GM18511 (cell line): ENCODE results near the gene THRAP3.
"Not testable (repeated sequence)": the region's sequence is repeated elsewhere in the genome, so short reads cannot be mapped to it uniquely, and the experiment has no call there.

Source experiments
- ATAC-seq: cut with Tn5 transposase; IDR thresholded peaks from one replicate; pipeline ENCODE4 v1.9.1; 2021; ENCODE audit warnings: mild to moderate bottlenecking, moderate library complexity; ENCODE audit not compliant: unreplicated experiment

THRAP3 gene

GRCh38 chr1:36206323-36206858 is 17.9 kb upstream of the THRAP3 start:
- ATAC-seq, result no peak

DNA sequence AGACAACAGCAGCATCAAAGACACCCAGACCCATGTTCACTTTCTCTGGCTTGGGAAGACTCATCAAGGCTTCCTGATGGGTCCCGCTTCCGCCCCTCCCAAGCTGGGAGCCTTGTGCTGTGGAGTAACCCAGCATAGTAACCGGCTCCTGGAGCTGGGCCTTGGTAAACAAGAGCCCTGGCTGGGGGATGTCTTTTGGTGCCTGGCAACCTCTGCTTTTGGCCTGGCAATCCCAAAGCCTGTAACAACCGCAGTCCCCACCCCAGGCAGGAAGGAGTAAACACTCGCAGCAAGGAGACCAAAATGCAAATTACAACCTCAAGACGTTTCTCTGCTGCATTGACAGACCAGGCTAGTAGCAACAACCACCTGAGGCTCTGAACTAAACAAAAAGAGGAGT is 16.9 kb upstream of the THRAP3 start:
- no peak for ATAC-seq

DNA sequence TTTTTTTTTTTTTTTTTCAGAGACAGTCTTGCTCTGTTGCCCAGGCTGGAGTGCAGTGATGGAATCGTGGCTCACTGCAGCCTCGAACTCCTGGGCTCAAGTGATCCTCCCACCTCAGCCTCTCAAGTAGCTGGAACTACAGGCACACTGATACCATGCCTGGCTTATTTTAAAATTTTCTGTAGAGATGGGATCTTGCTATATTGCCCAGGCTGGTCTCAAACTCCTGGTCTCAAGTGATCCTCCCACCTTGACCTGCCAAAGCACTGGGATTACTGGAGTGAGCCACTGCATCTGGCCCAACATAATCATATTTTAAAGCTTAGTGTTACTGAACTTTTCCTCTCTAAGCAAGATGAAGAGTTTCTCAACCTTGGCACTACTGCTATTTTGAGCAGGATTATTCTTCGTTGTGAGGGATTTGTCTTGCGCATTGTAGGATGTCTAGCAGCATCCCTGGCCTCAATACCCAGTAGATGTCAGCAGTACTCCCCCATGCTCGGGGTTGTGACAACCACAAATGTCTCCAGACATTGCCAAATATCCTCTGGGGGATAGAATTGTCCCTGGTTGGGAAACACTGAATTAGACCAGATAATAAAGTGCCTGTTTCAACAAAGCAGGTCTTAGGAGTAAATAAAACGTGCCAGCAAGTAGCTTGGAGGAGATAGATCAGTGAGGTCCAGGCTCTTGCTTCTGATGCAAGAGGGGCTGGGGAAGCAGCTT is 15.1 kb upstream of the THRAP3 start:
- no peak for ATAC-seq

- no peak for ATAC-seq
These were observed 12.9 kb upstream of the THRAP3 start for GRCh38 chr1:36211307-36211706.

DNA sequence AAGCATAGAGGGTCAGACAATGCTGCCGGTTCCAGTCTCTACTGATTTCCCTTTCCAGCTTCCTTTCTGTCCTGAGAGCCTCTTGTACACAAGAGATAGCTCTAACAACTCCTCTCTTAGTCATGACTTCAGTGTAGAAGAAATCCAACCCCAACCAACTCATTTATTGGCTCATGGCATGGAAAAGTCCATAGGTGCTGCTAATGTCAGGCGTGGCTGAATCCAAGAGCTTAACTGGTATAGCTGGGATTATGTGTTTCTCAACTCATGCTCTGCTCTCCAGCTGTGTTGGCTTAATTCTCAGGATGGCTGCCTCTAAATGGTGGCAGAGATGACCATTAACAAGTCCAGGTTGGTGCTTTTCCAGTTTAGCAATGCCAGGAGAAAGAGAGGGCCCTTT is 12.4 kb upstream of the THRAP3 start:
- no peak for ATAC-seq

- ATAC-seq, result no peak
These were observed 11.5 kb upstream of the THRAP3 start for GRCh38 chr1:36212782-36213181.

- ATAC-seq, result no peak
These were observed 6.6 kb upstream of the THRAP3 start for GRCh38 chr1:36217670-36218069.

DNA sequence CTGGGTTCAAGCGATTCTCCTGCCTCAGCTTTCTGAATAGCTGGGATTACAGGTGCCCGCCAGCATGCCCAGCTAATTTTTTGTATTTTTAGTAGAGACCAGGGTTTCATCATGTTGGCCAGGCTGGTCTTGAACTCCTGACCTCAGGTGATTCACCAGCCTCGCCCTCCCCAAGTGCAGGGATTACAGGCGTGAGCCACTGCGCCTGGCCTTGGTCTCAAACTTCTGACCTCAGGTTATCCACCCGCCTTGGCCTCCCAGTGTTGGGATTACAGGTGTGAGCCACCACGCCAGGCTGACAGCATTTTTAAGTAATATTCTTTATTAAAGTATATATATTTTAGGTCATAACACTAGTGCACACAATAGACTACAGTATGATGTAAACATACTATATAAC is 2.3 kb upstream of the THRAP3 start:
- ATAC-seq, result not testable (repeated sequence)

GRCh38 chr1:36222481-36223380 is 1.5 kb upstream of the THRAP3 start:
- no peak for ATAC-seq

GRCh38 chr1:36223381-36223995 is 755 bp upstream of the THRAP3 start:
- ATAC-seq, result peak; percentile 16

- ATAC-seq, result peak; percentile 64
These were observed 467 bp downstream of the THRAP3 start for GRCh38 chr1:36224537-36225282.

DNA sequence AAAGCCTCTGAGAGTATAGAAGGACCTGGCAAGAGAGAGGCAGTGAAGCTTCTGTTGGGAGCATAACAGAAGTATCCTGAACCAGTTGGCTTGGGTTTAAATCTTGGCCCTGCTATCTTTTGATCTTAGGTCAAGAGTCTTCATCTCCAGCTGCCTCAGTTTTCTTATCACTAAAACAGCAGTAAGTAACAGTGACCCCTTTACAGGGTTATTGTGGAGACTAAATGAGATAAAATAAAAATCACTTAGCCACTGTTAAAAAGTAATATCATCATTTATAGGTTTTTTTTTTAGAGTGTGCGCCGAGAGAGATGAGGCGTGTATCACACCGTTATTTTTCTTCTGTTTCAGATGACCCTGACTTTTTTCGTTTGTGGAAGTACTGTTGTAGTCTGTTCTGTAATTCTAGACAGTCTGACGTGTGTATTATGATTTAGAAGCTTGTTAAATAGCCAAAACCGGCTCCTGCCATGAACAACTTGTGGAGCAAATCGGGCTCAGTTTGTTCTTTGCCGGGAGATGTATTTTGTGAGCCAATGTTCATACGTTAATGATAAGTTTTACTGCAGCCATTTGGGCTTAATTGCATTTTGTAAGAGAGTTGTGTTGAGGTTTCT is 1.1 kb downstream of the THRAP3 start:
- ATAC-seq, result no peak

DNA sequence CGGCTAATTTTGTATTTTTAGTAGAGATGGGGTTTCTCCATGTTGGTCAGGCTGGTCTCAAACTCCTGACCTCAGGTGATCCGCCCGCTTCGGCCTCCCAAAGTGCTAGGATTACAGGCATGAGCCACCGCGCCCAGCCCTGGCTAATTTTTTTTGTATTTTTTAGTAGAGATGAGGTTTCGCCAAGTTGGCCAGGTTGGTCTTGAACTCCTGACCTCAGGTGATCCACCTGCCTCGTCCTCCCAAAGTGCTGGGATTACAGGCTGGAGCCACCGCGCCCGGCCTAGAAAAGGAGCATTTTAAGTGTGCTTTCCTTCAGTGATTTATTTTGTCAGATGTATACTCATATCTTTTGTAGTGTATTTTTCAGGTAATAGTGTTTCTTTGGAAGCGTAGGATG is 6.0 kb downstream of the THRAP3 start:
- not testable (repeated sequence) for ATAC-seq

- ATAC-seq, result no peak
These were observed 6.9 kb downstream of the THRAP3 start for GRCh38 chr1:36231191-36231590.

DNA sequence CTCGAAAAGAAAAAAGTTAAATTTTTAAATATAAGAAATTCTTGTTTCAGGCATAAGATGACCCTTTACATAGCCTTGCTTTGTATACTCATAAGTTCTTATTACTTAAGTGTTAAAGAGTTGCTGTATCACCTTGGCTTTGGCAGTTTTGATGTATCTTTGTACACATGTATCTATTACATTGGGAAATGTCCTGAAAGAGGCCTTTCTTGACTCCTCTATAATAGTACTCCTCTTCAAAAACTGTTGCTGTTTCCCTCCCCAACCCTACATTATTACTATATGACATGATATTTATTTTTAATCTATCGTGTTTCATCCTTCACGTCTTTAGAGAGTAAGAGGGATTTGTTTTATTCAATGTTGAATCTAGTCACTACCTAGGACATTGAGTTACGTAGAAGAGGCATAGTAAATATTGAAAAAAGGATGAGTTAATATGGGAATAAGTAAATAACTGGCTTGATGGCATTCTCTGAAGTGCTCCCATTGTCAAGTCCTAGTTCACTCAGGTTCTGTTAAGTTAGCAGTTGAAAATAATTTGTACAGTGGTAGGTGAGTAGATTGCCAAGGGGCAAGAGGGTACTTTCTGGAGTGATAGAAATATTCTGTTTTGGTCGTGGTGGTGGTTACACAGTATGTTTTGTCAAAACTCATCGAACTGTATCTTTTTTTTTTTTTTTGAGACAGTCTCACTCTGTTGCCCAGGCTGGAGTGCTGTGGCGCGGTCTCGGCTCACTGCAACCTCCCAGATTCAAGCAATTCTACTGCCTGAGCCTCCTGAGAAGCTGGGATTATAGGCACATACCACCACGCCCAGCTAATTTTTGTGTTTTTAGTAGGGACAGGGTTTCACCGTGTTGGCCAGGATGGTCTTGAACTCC is 8.2 kb downstream of the THRAP3 start:
- ATAC-seq, result no peak

- no peak for ATAC-seq
These were observed 12.1 kb downstream of the THRAP3 start for GRCh38 chr1:36236302-36236701.

DNA sequence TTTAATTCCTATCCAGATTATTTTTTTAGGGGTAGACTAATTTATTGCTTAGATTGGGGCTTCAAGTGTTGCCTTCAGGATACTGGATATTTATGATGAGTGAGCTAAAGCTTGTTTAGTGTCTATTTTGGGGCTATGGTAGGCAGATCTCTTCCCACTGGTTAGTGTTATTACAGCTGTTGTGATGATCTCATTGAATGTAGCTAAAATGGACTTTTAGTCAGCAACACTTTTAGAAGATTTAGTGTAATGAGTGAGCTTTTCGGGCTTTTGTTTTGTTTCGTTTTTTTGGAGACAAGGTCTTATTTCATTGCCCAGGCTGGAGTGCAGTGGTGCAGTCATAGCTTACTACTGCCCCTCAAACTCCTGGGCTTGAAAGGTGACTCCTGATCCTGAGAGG is 14.2 kb downstream of the THRAP3 start:
- ATAC-seq, result no peak

DNA sequence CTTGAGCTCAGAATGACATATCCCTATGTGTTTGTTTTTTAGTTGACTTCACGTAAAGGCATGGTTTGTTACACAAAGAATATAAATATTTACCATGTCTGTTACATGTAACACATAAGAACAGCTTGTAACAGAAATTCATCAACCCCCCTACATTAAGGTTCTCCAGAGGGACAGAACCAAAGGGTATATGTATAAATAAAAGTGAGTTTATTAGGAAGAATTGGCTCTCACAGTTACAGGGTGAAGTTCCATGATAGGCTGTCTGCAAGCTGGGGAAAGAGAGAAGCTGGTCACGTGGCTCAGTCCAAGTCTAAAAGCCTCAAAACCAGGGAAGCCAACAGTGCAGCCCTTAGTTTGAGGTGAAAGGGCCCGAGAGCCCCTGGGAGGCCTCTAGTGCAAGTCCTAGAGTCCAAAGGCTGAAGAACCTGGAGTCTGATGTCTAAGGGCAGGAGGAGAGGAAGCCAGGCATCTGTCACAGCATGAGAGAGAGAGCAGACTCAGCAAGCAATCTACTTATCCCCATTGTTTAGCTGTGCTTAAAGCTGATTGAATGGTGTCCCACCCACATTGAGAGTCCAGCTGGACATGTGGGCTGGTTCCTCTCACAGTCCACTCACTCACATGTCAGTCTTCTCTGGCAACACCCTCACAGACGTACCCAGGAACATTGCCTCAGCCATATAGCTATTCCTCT is 15.8 kb downstream of the THRAP3 start:
- ATAC-seq, result no peak

GRCh38 chr1:36247538-36247937 is 23.3 kb downstream of the THRAP3 start:
- no peak for ATAC-seq
